Measurements from ENCODE around the gene SENP3. TPM values are rescaled to one million over a fixed set of nuclear protein-coding genes. Genes with fewer than 3 reads are reported as not detected.
A peak's percentile ranks its signal among the peaks of the same experiment; 100 is the strongest.

SENP3 gene
- total RNA-seq: 102 TPM

DNA sequence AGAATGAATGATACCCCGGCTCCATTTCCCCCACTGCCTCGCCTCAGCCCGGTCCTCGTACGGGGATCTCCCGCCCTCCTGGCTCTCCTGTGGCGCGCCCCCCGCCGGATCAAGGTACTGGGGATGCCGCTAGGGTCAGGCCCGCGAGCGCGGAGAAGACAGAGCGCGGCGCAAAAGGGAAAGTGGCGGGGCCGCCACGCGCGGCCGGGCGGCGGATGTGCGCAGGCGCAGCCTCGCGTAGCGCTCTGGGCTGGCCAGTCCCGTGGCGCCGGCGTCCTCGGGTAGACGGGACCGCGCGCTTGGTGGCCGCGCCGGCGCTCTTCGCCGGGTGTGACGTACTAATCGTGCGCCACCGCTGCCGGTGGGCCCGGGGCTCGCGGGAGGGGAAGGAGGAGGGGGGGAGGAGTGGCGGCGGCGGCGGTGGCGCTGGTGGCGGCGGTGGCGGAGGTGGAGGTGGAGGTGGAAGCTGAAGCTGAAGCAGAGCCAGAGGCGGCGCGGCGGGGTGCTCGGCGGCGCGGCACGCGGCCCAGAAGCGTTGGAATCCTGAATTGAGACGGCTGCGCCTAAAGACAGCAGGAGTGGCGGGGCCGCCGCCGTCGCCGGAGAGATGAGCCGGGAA is at the start of gene SENP3:
Gene SENP3, plus strand, starts transcription at position 331 of the 619 bp plus-strand sequence. CDS start 1,158 bp downstream, outside the sequence.
- no peak for FAIRE-seq
- peak; percentile 98 to 99 for DNase-seq (ENCODE audit: low spot score in 2 of 2)

DNA sequence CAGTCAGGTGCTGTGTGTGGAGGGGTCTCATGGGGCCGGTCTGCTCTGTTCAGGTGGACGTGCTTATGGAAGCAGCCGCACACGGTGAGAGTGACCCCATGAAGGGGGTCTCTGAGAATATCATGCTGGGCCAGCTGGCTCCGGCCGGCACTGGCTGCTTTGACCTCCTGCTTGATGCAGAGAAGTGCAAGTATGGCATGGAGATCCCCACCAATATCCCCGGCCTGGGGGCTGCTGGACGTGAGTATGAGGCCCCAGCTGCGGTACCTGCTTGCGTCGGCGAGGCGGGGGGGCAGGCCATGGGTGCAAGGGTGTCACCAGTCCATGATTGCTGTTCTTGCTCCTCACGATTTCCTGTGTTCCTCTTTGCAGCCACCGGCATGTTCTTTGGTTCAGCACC is 49.6 kb upstream of the SENP3 start:
- no peak for DNase-seq (ENCODE audit: low spot score in 2 of 2)
- no peak for FAIRE-seq

DNA sequence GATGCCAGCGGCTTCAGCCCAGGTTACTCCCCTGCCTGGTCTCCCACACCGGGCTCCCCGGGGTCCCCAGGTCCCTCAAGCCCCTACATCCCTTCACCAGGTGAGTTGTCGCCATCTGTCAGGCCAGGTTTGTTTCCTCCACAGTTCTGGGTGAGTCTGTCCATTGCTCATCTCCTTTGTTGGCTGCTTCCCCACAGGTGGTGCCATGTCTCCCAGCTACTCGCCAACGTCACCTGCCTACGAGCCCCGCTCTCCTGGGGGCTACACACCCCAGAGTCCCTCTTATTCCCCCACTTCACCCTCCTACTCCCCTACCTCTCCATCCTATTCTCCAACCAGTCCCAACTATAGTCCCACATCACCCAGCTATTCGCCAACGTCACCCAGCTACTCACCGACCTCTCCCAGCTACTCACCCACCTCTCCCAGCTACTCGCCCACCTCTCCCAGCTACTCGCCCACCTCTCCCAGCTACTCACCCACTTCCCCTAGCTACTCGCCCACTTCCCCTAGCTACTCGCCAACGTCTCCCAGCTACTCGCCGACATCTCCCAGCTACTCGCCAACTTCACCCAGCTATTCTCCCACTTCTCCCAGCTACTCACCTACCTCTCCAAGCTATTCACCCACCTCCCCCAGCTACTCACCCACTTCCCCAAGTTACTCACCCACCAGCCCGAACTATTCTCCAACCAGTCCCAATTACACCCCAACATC is 48.7 kb upstream of the SENP3 start:
- FAIRE-seq (no peak), DNase-seq (ENCODE audit: low spot score in 2 of 2) (no peak)

DNA sequence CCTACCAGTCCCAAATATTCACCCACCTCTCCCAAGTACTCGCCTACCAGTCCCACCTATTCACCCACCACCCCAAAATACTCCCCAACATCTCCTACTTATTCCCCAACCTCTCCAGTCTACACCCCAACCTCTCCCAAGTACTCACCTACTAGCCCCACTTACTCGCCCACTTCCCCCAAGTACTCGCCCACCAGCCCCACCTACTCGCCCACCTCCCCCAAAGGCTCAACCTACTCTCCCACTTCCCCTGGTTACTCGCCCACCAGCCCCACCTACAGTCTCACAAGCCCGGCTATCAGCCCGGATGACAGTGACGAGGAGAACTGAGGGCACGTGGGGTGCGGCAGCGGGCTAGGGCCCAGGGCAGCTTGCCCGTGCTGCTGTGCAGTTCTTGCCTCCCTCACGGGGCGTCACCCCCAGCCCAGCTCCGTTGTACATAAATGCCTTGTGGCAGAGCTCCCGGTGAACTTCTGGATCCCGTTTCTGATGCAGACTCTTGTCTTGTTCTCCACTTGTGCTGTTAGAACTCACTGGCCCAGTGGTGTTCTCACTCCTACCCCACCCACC is 47.8 kb upstream of the SENP3 start:
- FAIRE-seq: no peak
- no peak for DNase-seq (ENCODE audit: low spot score in 2 of 2)

DNA sequence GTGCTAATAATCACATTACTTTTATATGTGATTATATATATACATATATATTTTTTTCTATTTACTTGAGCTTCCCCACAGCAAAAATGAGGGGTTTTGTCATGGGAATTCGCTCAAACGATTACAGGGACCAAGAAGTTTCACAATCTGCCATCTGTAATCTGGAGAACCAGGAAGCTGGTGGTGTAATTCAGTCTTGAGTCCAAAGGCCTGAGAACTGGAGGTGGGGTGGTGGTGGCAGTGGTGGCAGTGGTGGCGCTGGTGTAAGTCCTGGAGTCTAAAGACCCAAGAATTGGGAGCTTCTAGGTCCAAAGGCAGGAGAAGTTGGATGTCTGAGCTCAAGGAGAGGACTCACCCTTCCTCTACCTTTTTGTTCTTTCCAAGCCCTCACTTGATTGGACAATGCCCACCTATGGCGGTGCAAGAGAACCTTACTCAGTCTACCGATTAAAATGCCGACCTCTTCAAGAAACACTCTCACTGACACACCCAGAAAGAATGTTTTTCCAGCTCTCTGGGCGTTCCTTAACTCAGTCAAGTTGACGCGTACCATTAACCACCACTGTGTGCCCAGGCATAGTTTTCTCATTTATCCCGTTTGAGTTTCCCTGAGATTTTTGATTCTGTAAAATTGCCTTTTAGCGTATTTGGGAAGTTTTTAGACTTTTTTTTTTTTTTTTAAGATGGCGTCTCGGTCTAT is 45.7 kb upstream of the SENP3 start:
- no peak for FAIRE-seq
- DNase-seq (ENCODE audit: low spot score in 2 of 2): no peak

DNA sequence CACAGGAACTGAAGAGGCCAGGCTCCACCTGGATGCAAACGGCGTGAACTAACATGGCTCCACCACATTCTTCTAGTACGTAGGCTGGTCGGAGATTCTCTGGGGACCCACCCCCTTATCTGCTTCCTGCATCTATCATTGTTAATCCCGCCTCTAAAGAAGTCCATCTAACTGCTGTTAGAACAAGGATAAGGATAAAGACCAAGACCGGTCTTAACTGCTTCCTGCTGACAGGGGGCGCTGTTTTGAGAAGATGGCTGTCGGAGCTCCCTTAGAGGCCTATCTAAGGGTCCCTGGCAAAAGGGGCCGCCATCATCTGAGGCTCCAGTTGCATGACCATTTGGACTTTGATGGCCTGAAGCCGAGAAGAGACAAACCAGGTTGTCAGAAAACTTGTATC is 38.7 kb upstream of the SENP3 start:
- no peak for FAIRE-seq

DNA sequence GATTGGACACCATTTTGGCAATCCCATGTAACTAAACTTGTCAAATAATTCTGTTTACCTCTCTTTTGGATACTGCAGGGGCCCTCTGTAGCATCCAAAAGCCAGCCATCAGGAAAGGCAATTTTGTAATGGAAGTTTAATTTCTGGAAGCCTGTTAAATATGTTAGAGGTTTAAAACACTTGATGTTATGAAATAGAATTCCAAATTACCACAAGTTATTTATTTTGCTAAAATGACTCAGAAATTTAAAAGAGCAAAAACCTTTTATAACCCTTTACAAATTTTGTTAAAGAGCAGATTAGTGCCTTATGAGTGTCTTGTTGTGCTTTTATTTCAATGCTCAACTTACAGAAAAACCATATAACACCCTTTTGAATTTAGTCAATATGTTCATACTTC is 32.9 kb upstream of the SENP3 start:
- no peak for FAIRE-seq

More for the DNA sequence above, 38.7 kb upstream of the SENP3 start:
- no peak for DNase-seq (ENCODE audit: low spot score in 2 of 2)

DNA sequence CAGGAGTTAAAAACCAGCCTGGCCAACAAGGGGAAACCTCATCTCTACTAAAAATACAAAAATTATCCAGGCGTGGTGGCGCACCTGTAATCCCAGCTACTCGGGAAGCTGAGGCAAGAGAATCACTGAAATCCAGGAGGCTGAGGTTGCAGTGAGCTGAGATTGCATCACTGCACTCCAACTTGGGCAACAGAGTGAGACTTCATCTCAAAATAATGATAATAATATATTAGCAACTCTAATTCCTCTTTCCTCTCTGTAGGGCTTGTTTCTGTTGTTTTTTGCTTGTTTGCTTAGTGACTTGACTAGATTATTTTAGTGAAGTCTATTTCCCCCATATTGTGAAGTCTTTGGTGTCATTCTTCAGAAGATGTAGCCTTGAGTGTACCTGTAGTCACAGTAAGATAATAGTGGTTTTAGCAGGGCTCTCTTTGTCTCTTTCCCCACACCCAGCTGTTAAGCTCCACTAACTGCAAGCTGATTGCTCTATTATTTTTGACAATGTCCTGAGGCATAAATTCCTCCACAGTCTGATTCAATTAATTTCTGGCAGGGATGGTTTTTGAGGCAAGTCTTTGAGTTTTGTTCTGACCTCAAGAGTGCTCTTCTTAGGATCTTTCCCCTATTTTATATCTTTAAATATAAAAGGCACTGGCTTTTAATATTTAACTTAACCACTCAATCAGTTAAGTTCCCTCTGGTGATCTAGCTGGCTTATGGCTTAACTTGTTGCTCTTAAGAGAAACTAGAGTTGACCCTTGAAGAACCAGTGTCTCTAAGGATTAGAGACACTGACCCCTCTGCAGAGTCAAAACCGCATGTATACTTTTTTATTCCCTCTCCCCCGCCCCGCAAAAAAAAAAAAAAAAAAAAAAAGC is 31.5 kb upstream of the SENP3 start:
- no peak for DNase-seq (ENCODE audit: low spot score in 2 of 2)
- FAIRE-seq: no peak

More for the DNA sequence above, 32.9 kb upstream of the SENP3 start:
- no peak for DNase-seq (ENCODE audit: low spot score in 2 of 2)

DNA sequence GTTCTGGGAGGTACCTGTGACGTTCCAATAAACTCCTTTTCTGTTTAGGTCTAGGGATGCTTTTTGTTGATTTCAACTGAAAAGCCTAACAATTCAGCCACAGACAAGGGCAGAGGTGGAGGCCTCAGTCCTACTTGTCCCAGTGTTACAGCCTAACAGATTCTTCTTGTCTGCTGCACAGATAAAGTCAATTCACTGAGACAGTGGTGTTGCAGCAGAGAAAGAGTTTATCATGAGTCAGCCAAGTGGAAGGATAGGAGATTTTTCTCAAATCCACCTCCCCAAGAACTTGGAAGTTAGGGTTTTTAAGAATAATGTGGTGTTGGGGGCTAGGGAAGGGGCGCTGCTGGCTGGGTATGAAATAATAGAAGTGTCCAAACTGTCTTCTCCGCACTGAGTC is 23.7 kb upstream of the SENP3 start:
- FAIRE-seq: no peak

DNA sequence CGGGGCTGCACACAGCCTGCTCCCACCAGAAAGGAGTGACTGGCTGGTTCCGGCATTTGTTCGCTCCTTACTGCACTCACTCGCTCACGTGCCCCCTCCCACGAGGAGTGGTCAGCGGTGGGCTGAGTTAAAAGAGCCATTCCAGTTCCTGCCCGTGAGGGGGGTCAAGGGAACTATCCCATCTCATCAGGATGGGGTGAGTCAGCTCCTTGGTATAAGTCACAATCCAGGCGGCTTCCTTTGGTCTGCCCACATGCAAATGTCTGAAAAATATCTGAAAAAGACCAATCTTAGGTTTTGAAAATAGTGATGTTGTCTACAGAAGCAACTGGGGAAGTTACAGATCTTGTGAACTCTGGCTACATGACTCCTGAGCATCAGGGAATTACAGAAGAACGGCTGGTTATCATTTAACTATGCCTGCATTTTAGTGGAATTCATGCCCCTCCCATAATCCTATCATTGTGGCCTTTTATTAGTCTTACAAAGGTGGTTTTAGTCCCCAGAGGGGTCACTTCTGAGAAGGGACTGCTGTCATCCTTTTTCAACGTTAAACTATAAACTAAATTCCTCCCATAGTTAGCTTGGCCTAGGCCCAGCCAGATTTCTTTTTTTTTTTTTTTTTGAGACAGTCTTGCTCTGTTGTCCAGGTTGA is 22.7 kb upstream of the SENP3 start:
- DNase-seq (ENCODE audit: low spot score in 2 of 2) (no peak), FAIRE-seq (no peak)

More for the DNA sequence above, 23.7 kb upstream of the SENP3 start:
- DNase-seq (ENCODE audit: low spot score in 2 of 2): no peak

DNA sequence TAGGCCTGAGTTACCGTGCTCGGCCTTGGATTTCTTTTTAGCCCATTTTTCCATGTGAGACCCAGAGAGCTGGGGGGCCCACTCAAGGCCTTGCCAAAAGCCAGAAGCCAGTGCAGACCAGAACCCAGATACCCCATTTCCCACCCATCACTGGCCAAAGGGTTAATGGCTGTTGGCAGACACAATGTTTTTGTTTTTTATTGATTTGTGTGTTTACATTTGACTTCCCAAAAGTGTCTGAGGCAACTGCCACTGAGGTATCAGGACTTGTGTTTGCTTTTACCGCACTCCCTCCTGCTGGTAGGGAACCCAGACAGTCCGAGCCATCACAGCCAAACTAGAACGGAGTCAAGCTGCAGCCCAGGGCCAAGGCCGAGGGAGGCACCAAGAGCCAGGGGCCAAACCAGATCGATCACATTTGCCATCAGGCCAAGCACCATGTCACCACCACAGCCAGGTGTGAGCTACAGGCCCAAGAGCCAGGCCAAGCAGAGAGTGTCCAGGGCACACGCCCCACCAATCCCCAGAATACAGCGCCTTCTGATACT is 20.6 kb upstream of the SENP3 start:
- DNase-seq (ENCODE audit: low spot score in 2 of 2) (no peak), FAIRE-seq (no peak)

DNA sequence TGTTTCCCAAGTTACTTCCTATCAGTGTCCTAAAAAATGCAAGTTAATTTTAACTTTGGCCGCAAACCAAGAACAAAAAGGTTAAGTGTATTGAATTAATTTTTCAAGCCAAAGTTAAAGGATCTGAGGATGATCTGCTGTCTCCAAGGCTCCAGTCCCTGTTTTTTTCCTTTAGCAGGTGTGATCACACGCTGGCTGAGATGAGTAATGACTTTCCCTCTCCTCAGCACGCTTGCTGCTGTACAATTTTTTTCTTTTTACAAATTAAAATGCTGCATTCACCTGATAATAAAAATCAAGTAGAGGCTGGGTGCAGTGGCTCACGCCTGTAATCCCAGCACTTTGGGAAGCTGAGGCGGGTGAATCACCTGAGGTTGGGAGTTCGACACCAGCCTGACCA is 16.8 kb upstream of the SENP3 start:
- no peak for FAIRE-seq
- no peak for DNase-seq (ENCODE audit: low spot score in 2 of 2)

DNA sequence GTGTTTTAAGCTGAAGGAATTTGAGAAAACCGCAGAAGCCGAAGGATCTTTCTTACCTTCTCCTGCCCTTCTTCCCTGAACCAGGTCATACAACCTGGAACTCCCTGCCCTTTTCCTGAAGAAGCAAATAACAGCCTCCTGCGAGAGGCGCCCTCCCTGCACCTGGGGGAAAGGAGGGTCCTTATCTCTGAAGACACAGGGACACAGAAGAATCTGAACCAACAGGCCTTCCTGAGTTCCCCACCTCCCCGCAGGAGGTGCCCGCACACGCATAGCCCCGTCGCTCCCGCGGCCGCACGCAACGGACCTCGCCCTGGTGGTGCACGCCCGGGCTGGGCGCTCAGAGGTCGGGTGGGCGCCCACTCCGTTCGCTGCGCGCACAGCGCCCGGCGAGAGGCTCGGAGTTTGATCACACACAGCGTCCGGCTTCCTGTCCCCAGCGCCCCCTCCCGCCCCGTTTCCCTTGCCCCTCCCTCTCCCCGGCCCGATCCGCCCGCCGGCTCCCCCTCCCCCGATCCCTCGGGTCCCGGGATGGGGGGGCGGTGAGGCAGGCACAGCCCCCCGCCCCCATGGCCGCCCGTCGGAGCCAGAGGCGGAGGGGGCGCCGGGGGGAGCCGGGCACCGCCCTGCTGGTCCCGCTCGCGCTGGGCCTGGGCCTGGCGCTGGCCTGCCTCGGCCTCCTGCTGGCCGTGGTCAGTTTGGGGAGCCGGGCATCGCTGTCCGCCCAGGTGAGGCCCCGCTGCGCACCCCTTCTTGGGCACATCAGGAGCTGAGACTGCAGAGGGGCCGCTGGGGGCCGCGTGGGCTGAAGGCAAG is 12.9 kb upstream of the SENP3 start, which contains the start of gene TNFSF12:
Gene TNFSF12, plus strand, starts transcription at position 474 of the 816 bp plus-strand sequence. Its CDS starts 96 bp downstream, at position 570.
- FAIRE-seq (no peak), DNase-seq (ENCODE audit: low spot score in 2 of 2) (peak; percentile 81)

DNA sequence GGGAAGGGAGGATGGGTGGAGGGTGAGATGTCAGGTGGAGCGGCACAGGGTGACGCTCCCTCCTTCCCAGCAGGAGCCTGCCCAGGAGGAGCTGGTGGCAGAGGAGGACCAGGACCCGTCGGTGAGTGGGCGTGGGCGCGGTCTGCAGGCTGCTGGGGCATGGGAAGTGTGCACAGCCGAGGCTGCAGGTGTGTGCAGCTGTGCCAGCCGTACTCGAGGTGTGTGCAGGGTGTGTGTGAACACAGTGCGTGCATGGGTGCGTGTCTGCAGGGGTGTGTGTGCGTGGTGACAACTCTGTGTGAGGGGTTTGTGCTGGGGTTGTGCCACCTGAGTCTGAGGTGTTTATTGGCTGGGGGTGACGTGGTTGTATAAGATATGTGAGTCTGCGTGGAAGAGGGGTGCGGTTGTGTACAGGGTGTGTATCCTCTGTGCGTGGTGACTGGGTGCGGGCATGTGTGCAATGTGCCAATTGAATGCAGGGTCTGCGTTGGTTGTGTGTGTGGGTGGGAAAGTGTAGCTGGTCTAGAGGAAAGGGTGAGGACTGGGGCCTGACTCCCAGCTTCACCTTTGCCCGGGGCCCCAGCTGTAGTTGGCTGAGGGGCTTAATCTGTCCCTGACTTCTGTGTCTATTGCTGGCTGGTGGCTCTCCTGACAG is 12.2 kb upstream of the SENP3 start:
- peak in 1 of 2 donors; percentile 63 for DNase-seq (ENCODE audit: low spot score in 2 of 2)
- no peak for FAIRE-seq

DNA sequence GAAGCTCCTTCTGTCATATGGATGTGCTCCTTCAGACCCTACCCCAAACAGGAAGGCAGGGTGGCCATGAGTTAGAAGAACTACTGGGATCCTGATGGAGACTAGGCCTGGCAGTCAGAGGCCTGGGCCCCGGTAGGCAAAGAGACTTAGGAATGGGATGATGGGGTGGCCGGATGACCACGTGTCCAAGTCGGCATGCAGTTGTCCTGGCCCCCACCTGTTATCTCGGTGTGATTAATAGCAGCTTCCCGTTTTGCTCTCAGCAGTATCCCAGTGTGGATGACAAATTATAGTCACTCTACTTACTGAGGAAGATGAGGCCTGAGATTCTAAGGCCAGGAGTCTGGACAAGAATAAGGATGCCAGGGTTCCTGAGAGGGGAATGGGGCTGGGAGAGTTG is 11.4 kb upstream of the SENP3 start:
- DNase-seq (ENCODE audit: low spot score in 2 of 2): no peak
- no peak for FAIRE-seq

DNA sequence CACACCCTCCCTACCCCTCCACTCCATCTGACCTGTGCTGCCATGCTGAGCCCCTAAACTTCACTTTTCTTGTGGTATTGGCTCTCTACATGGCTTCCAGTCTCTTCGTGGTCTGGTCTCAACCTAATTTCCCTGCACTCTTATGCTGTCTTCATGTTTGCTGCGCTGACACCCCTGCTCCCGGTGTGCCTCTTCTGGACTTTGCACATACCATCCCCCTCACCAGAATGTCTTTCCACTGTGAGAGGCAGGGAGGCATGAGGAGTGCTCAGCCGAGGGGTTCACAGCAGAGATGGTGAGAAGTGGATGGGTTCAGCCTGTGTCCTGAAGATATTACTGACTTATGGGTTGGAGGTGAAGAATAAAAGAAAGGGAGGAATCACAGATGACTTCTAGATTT is 10.3 kb upstream of the SENP3 start:
- DNase-seq (ENCODE audit: low spot score in 2 of 2): no peak
- FAIRE-seq: no peak

DNA sequence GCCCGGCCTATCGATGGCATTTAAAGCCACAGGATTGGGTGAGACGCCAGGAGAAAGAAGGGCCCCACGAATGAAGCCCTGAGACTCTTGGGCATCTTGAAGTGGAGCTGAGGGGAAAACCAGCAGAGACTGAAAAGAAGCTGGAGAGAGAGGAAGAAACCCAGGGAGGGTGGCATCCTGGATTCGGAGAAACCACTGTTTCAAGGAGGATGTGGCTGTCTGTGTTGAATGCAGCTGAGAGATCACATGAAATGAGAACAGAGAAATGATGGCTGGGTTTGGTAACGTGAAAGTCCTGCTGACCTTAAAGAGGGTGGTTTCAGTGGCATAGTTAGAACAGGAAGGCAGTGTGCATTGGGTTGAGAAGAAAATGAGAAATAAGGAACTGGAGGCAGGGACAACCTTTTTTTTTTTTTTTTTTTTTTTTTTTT is 9.1 kb upstream of the SENP3 start:
- no peak for DNase-seq (ENCODE audit: low spot score in 2 of 2)
- no peak for FAIRE-seq

DNA sequence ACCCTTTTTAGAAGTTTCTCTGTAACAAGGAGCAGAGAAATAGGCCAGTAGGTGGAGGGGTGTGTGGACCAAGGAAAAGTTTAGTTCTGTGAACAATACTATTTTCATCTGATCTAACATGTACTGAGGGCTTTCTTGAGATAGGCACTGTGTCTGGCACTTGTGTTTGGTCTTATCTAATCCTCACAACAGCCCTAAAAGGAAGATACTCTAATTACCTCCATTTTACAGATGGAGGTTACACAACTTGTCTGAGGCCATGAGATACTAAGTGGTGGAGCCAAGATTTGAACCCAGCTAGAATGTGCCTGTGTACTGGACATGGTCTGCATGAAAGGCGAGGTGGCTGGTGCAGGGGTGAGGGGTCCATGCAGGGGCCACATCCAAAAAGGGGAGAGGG is 8.4 kb upstream of the SENP3 start:
- FAIRE-seq (no peak), DNase-seq (ENCODE audit: low spot score in 2 of 2) (no peak)

Measured in frontal cortex (tissue), 4 donors.